ENCODE measurements around the gene RIMS3. TPM values are rescaled to one million over a fixed set of nuclear protein-coding genes. Genes with fewer than 3 reads are reported as not detected.

The RIMS3 gene
- total RNA-seq, 1 donor from 2014 or later, result 4.3 TPM

- Histone ChIP-seq H3K36me3 (ENCODE audit: insufficient read depth, low read length) (no peaks in the 10 kb centered on the region), H3K9ac (ENCODE audit: low read length) (no peak overlapping the region), H3K4me2 (ENCODE audit: low read length) (no peak overlapping the region), H3K79me2 (ENCODE audit: insufficient read depth, low read length) (no peaks in the 10 kb centered on the region), H3K4me1 (ENCODE audit: insufficient read depth, low read length) (no peaks in the 10 kb centered on the region), H2AFZ (ENCODE audit: low read depth, low read length) (no peak overlapping the region), H3K9me3 (ENCODE audit: insufficient read depth, low read depth, low read length) (no peaks in the 10 kb centered on the region), H3K27ac (ENCODE audit: low read depth, low read length) (no peak overlapping the region), H3K4me3 (ENCODE audit: insufficient read depth, low read depth, low read length) (no peak overlapping the region), H4K20me1 (ENCODE audit: insufficient read depth, low read length) (no peaks in the 10 kb centered on the region), H3K27me3 (ENCODE audit: insufficient read depth, low read length) (peaks cover 4% of the 10 kb centered on the region)
- no peak for TF ChIP-seq EZH2 (IDR thresholded peaks at IDR 0.05; ENCODE audit: insufficient read depth, low read length)
- peak; percentile 44 for TF ChIP-seq CTCF (IDR thresholded peaks at IDR 0.05; ENCODE audit: insufficient read depth, low read depth, low read length)
- no peak overlapping the region for H3K27ac Mint-ChIP-seq (ENCODE audit: unreplicated experiment)
- peaks cover 4% of the 10 kb centered on the region for H3K4me1 Mint-ChIP-seq (ENCODE audit: low read depth, unreplicated experiment)
- DNase-seq (ENCODE audit: low read depth), result peak; percentile 16
- H3K27me3 Mint-ChIP-seq (ENCODE audit: low read depth, unreplicated experiment), result peaks cover 9% of the 10 kb centered on the region
- no peak for FAIRE-seq
- no peaks in the 10 kb centered on the region for H3K9me3 Mint-ChIP-seq (ENCODE audit: unreplicated experiment)
- H3K4me3 Mint-ChIP-seq (ENCODE audit: unreplicated experiment), result peak overlapping the region; percentile 34
- no peaks in the 10 kb centered on the region for H3K36me3 Mint-ChIP-seq (ENCODE audit: low read depth, unreplicated experiment)
Measured at GRCh38 chr1:40592107-40592803, 73.2 kb downstream of the RIMS3 start.

- no peak overlapping the region for H3K4me3 ChIP-seq (ENCODE audit: insufficient read depth, low read depth, low read length)
- H3K9ac ChIP-seq (ENCODE audit: low read length), result no peak overlapping the region
- no peaks in the 10 kb centered on the region for H3K9me3 ChIP-seq (ENCODE audit: insufficient read depth, low read depth, low read length)
- no peak for DNase-seq (ENCODE audit: low read depth)
- H3K79me2 ChIP-seq (ENCODE audit: insufficient read depth, low read length), result no peaks in the 10 kb centered on the region
- H3K36me3 ChIP-seq (ENCODE audit: insufficient read depth, low read length), result no peaks in the 10 kb centered on the region
- TF ChIP-seq CTCF (IDR thresholded peaks at IDR 0.05; ENCODE audit: insufficient read depth, low read depth, low read length) (no peak), EZH2 (IDR thresholded peaks at IDR 0.05; ENCODE audit: insufficient read depth, low read length) (no peak)
- FAIRE-seq, result no peak
- Mint-ChIP-seq H3K36me3 (ENCODE audit: low read depth, unreplicated experiment) (no peaks in the 10 kb centered on the region), H3K27ac (ENCODE audit: unreplicated experiment) (no peak overlapping the region), H3K4me1 (ENCODE audit: low read depth, unreplicated experiment) (peaks cover 2% of the 10 kb centered on the region), H3K4me3 (ENCODE audit: unreplicated experiment) (no peak overlapping the region), H3K9me3 (ENCODE audit: unreplicated experiment) (no peaks in the 10 kb centered on the region), H3K27me3 (ENCODE audit: low read depth, unreplicated experiment) (peaks cover 16% of the 10 kb centered on the region)
- peaks cover 11% of the 10 kb centered on the region for H3K27me3 ChIP-seq (ENCODE audit: insufficient read depth, low read length)
- no peak overlapping the region for H2AFZ ChIP-seq (ENCODE audit: low read depth, low read length)
- no peak overlapping the region for H3K27ac ChIP-seq (ENCODE audit: low read depth, low read length)
- H3K4me1 ChIP-seq (ENCODE audit: insufficient read depth, low read length), result peaks cover 5% of the 10 kb centered on the region
- H3K4me2 ChIP-seq (ENCODE audit: low read length), result no peak overlapping the region
- no peaks in the 10 kb centered on the region for H4K20me1 ChIP-seq (ENCODE audit: insufficient read depth, low read length)
Measured at GRCh38 chr1:40588586-40588985, 76.9 kb downstream of the RIMS3 start.

- TF ChIP-seq CTCF (IDR thresholded peaks at IDR 0.05; ENCODE audit: insufficient read depth, low read depth, low read length) (no peak), EZH2 (IDR thresholded peaks at IDR 0.05; ENCODE audit: insufficient read depth, low read length) (no peak)
- H3K27ac ChIP-seq (ENCODE audit: low read depth, low read length), result no peak overlapping the region
- no peaks in the 10 kb centered on the region for H3K36me3 ChIP-seq (ENCODE audit: insufficient read depth, low read length)
- no peak overlapping the region for H3K4me3 ChIP-seq (ENCODE audit: insufficient read depth, low read depth, low read length)
- no peaks in the 10 kb centered on the region for H3K36me3 Mint-ChIP-seq (ENCODE audit: low read depth, unreplicated experiment)
- H3K27me3 Mint-ChIP-seq (ENCODE audit: low read depth, unreplicated experiment), result peaks cover 16% of the 10 kb centered on the region
- H3K4me1 Mint-ChIP-seq (ENCODE audit: low read depth, unreplicated experiment), result peaks cover 15% of the 10 kb centered on the region
- peaks cover 14% of the 10 kb centered on the region for H3K27me3 ChIP-seq (ENCODE audit: insufficient read depth, low read length)
- H3K4me1 ChIP-seq (ENCODE audit: insufficient read depth, low read length), result peaks cover 11% of the 10 kb centered on the region
- peak overlapping the region; percentile 58 for H3K27ac Mint-ChIP-seq (ENCODE audit: unreplicated experiment)
- H3K4me3 Mint-ChIP-seq (ENCODE audit: unreplicated experiment), result no peak overlapping the region
- DNase-seq (ENCODE audit: low read depth) (no peak), FAIRE-seq (no peak)
- H2AFZ ChIP-seq (ENCODE audit: low read depth, low read length), result no peak overlapping the region
- H3K79me2 ChIP-seq (ENCODE audit: insufficient read depth, low read length), result no peaks in the 10 kb centered on the region
- no peaks in the 10 kb centered on the region for H3K9me3 ChIP-seq (ENCODE audit: insufficient read depth, low read depth, low read length)
- peak overlapping the region; percentile 4 for H3K4me2 ChIP-seq (ENCODE audit: low read length)
- H3K9me3 Mint-ChIP-seq (ENCODE audit: unreplicated experiment), result no peaks in the 10 kb centered on the region
- no peak overlapping the region for H3K9ac ChIP-seq (ENCODE audit: low read length)
- no peaks in the 10 kb centered on the region for H4K20me1 ChIP-seq (ENCODE audit: insufficient read depth, low read length)
Measured at GRCh38 chr1:40583980-40584379, 81.5 kb downstream of the RIMS3 start.
